ENCODE results near the gene LRRK2. TPM values are rescaled to one million over a fixed set of nuclear protein-coding genes. Genes with fewer than 3 reads are reported as not detected.

The LRRK2 gene
- total and polyA plus RNA-seq, 2 of the 8 experiments (the other 6 are each of a cell fraction or from before 2014, with no cell fraction given) = 0.06 to 0.13 TPM

GRCh38 chr12:40310211-40310610, 85.4 kb downstream of the LRRK2 start:
- Histone ChIP-seq H3K4ac (replicated peaks; ENCODE audit: insufficient read length, low read depth, low read length) (no peak overlapping the region), H3K9me3 (ENCODE audit: insufficient read depth in 2 of 2, low read depth in 1 of 2, low read length in 1 of 2) (no peaks in the 10 kb centered on the region), H3K23ac (ENCODE audit: insufficient read length) (no peak overlapping the region), H4K5ac (ENCODE audit: insufficient read length, low read depth, low read length) (no peak overlapping the region), H2BK120ac (replicated peaks; ENCODE audit: low read depth, low read length) (no peak overlapping the region), H3K79me1 (ENCODE audit: low read depth, low read length) (no peaks in the 10 kb centered on the region), H3K56ac (replicated peaks; ENCODE audit: insufficient read length, low read depth, low read length) (no peak overlapping the region), H3K36me3 (ENCODE audit: control insufficient read depth in 2 of 4, insufficient read depth in 4 of 4, low read length in 3 of 4) (no peaks in the 10 kb centered on the region), H3K14ac (ENCODE audit: insufficient read length) (no peak overlapping the region), H3K79me2 (ENCODE audit: control insufficient read depth in 1 of 2, insufficient read depth in 2 of 2, low read length in 2 of 2) (no peaks in the 10 kb centered on the region), H3K4me2 (ENCODE audit: insufficient read depth in 1 of 2, low read depth in 2 of 2, low read length in 2 of 2) (no peak overlapping the region), H3K23me2 (ENCODE audit: low read depth, low read length) (no peaks in the 10 kb centered on the region), H2BK15ac (ENCODE audit: low read length) (no peak overlapping the region), H4K91ac (replicated peaks; ENCODE audit: insufficient read length, low read length) (no peak overlapping the region), H3K18ac (ENCODE audit: extremely low read depth, low read length) (no peak overlapping the region), H3K9ac (replicated peaks in 1 of 4; ENCODE audit: extremely low read depth in 1 of 4, low read depth in 3 of 4, low read length in 3 of 4) (no peak overlapping the region), H2BK5ac (ENCODE audit: low read depth, low read length) (no peak overlapping the region), H2AK5ac (ENCODE audit: low read depth, low read length) (no peak overlapping the region), H3K27me3 (replicated peaks in 1 of 4; ENCODE audit: control insufficient read depth in 3 of 4, extremely low read depth in 1 of 4, insufficient read depth in 3 of 4, low read length in 3 of 4) (no peaks in the 10 kb centered on the region), H4K8ac (ENCODE audit: extremely low read depth, insufficient read depth, low read length) (no peak overlapping the region), H4K20me1 (replicated peaks in 1 of 2; ENCODE audit: control insufficient read depth in 1 of 2, insufficient read depth in 2 of 2, low read length in 2 of 2) (no peaks in the 10 kb centered on the region), H2BK20ac (ENCODE audit: low read length) (no peak overlapping the region), H2BK12ac (ENCODE audit: low read depth, low read length) (no peak overlapping the region), H3K4me3 (ENCODE audit: extremely low read depth in 1 of 4, insufficient read depth in 2 of 4, low read depth in 3 of 4, low read length in 4 of 4) (no peak overlapping the region), H3K4me1 (replicated peaks in 1 of 4; ENCODE audit: control insufficient read depth in 3 of 4, insufficient read depth in 4 of 4, low read length in 3 of 4) (no peaks in the 10 kb centered on the region), H3K27ac (ENCODE audit: low read depth, low read length) (no peak overlapping the region), H2AFZ (ENCODE audit: low read length) (peak overlapping the region; percentile 67; the same call in 1 of the 2 replicates)
- CTCF ChIA-PET (ENCODE audit: partially characterized antibody) = interaction anchor here (1.0 kb wide), 1 partner anchor 154 kb away, joined by 3 read pairs; no protein-coding TSS in a partner anchor
- POLR2A ChIA-PET (ENCODE audit: partially characterized antibody) = no interaction called here
- TF ChIP-seq SIRT6 (IDR thresholded peaks at IDR 0.05; ENCODE audit: low read length) = no peak
- TF ChIP-seq BRCA1 (IDR thresholded peaks at IDR 0.05; ENCODE audit: low read depth, low read length) = no peak
- TF ChIP-seq SP2 (IDR thresholded peaks at IDR 0.05; ENCODE audit: low read length) = no peak
- no peak for TF ChIP-seq BCL11A (IDR thresholded peaks at IDR 0.05; ENCODE audit: low read depth in 2 of 2, low read length in 2 of 2)
- no peak for FAIRE-seq
- DNase-seq (ENCODE audit: low read depth in 1 of 2, low spot score in 2 of 2) = no peak
- 93% methylated on average over 9 of the region's 9 CpGs; no CpG with 5 or more reads in 1 of the 2 experiments for WGBS, 2 experiments (ENCODE audit: extremely low coverage in 1 of 2, insufficient coverage in 1 of 2, insufficient read length in 1 of 2, insufficient replicate concordance in 2 of 2, low coverage in 1 of 2, low lambda C conversion rate in 2 of 2, missing lambda C conversion rate in 1 of 2)
